Stimulated activated CD4-positive, alpha-beta T cell treated with anti-CD3 and anti-CD28 coated beads, Interleukin-4, amount 100 ng/mL, for 48 hours (primary cell): Measurements from ENCODE around the gene ZDHHC1.
"Not testable (repeated sequence)": the region's sequence is repeated elsewhere in the genome, so short reads cannot be mapped to it uniquely, and the experiment has no call there.

Experiments
- DNase-seq, 2 donors: peaks; one replicate each; pipeline ENCODE4 v3.0.0-alpha.2; 2020; ENCODE audit warnings: low read depth in 2 of 2

ZDHHC1 gene

DNA sequence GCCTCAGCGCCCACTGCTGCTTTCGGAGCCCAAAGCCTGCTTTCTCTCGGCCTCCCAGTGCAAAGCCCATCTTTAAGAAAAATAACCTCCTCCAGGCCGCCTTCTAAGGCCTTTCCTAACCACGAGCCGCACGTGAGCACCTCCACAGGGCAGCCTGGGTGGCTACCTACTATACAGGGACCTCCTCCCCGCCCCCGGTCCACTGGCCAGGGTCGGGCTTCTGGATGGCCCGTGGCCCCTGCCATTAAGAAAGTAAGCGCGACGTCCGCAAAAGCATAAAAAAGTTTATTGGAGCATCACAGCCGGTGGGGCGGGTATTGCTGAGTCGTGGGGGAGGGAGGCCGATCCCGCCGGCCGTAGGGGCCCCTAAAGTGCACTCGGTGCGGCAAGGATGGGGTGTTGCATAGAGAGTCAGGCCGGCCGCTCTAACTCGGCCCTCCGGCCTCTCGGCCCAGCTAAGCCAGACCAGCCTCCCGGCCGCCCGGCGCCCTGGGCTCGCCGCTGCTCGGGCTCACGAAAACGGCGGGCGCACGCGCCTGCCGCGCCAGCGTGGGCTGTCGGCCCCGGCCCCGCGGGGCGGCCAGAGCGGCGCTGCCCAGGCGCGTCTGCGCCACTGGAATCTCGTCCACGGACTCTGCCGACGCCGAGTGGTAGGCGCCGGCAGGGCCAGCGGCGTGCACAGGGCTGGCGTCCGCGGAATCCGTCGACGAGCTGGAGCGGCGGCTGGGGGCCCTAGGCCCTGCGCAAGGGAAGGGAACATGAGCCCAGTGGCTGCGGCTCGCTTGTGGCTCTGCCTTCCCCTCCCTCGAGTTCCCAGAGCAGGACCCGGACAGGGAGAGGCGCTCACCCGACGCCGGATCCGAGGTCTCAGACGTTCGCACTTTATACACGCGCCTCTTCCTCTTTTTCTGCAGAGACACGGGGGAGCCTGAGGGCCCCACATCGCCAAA lies 21.8 kb downstream of the ZDHHC1 start:
- DNase-seq = no peak

DNA sequence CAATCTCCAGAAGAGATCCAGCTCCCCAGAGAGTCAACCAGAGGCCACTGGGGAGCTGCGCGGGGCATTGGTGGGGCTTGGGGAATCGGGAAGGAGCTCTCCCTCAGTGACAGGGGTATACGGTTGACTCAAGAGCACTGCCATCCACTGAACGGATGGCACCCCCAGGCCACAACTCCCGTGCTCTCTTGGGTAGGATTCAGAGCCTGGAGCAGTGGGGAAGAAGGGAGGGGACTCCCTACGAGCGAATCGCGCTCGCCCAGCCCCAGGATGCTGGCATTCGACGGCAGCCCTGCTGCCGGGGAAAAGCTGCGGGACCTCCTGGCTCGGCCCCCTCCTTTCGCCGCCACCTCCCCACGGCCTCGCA lies 22.5 kb downstream of the ZDHHC1 start:
- no peak for DNase-seq

DNA sequence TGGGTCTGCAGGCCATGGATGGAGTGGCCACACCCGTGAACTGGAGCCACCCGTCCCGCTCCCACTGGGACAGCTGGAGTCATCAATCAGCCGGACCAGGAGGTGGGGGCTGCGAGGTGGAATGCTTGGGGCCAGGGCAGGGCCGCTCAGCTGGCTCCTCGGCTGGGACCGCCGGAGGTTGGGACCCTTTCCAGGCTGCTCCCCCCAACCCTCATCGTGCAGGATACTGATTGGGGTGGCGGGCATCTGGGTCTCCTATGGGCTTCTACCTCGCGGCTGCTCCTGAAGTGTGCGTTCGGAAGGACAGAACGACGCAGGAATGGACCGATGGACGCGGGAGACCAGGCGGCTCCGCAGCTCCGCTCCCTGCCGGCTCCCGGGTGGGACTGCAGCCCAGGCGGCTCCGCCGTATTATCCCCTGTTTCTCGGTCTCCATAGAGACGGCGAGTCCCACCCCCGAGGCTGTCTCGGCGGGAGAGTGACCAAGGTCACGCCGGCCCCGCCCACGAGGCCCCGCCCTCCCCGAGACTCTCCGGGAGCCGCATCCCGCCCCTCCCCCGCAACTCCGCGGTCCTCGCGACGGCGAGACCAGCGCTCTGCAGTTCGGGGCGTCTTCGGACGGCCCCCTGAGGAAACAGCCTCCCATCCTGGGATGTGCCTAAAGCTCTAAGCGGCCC lies 23.0 kb downstream of the ZDHHC1 start, which contains the start of gene TPPP3:
TPPP3 (minus strand) TSS at position 388 of the 677 bp plus-strand sequence. CDS start 2,387 bp downstream, outside the sequence.
- DNase-seq = peak; percentile 35 to 38

DNA sequence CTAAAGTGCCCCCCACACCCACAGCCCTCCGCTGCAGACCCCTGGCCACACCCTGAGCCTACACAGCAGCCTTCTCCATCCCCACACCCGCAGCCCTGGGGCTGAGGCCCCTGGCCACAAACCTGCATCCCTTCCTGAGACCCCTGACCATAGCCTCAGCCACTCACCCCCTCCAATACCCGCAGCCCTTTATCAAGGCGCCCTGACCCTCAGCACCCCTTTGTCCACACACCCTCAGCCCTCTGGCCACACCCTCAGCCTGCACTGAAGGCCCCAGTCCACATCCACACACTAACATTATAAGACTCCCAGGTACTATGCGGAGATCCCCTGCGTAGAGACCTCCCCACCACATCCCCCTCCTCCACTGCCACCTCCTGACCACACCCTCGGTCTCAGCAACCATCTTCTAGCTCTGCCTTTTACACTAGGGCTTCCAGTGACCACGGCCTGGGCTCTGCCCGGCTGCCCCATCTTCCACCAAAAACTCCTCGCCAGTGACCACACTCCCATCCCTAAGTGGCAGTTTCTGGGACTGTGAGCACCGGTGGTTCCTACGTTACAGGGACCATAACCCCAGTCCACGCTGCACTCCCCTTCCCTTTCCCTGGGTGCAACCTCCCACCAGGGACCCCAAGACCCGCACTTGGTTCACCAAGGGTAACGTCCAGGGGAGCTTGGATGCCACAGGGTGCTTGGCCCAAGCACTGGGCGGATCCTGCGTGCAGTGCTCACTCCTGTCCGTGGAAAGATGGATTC lies 23.8 kb downstream of the ZDHHC1 start:
- DNase-seq = no peak

DNA sequence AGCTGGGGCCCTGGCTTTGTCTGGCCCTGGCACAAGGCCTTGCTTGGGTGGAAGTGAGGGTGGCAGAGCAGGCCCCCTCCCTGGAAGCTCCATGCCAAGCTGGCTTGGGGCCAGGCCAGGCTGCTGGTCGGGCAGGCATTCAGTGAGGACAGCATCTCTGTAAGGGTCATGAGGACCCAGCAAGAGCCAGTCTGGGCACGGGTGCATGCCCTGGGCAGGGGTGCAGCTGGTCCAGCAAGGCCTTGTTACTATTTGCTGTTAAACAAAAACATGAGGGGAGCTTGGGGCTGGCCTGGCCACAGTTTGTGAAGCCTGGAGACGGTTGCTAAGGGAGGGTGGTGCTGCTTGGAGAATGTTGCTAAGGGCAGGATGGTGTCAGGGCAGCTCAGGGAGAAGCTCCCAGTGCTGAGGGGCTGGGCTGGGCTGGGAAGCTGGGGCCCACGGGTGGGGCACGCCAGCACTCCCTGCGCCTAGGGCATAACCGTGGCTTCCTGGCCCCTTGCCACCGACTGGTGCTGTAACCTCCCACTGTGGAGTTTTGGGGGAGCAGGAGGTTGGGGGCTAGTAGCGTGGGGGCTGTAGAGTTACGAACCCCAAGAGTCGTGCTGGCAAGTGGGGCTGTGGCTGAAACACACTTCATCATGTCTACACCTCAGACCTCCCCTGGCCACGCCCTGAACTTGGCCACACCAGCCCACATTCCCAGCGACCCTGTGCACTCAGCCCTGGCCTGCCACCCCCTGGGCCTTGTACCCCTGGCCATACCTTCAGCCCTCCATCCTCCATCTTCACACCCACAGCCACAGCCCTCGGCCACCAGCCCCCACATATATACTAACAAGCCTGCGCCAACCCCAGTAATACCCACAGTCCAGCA lies 24.6 kb downstream of the ZDHHC1 start:
- DNase-seq = no peak

DNA sequence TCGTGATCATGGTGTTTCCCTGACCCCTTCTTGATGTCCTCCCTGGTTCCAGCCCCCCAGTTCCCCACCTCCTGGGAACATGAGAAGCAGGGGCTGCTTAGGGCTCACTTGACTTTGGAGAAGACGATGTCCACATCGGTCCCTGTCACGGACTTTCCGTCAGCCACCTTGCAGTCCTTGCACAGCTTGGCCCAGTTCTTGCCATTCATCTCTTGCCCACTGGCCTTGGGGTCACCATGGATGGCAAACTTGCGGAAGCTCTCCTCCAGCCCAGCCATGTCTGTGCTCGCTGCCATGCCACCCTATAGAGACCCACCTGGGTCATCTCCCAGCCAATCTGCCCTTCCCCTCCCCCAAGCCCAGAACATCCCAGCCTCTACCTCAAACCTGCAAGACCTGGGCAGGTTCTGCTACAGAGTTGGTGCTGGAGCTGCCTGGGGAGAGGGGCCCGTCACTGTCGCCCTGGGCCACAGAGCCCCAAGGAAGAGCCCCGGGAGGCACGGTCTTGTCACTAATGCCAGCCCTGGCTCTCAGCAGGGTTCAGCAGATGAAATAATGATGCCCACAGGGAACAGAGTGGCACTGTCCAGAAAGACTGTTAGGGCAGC lies 25.4 kb downstream of the ZDHHC1 start:
- DNase-seq = no peak

DNA sequence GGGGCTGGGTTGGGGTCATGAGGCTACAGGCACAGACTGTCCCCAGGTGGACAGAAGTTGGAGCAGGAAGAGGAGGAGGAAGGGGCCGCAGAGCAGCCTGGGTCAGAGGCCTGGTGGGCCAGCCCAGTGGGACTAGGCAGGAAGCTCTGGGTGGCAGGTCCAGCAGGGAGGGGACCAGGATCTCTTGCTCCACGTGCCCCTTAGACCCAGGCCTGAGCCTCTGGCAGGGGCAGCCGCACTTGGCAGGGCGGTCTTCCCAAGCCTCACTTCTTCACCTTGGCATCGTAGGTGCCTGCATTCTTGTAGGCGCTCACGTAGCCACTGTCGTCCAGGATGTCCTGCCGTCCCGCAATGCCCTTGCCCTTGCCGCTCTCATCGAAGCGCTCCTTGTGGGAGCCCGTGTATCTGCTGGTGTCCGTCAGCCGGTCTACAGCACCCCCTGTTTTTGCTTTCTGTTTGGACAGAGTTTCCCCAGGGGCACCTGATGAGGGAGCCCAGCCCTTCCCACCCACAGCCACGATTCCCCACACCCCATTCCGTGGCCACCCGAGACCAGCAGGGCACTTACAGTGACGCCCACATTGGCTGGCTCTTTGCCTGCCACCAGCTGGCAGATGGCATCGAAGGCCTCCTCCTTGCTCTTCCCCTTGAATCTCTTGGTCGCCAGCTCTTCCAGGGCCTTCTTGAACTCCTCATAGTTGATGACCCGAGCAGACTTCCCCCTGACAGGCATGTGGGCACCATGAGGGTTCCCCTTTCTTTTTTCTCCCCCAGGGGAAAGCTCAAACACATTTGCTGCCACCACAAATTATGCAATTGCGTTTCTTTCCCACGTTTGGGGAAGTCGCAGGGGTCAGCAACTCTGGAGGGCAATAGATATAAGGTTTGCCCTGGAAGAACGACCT lies 26.1 kb downstream of the ZDHHC1 start:
- DNase-seq = no peak

DNA sequence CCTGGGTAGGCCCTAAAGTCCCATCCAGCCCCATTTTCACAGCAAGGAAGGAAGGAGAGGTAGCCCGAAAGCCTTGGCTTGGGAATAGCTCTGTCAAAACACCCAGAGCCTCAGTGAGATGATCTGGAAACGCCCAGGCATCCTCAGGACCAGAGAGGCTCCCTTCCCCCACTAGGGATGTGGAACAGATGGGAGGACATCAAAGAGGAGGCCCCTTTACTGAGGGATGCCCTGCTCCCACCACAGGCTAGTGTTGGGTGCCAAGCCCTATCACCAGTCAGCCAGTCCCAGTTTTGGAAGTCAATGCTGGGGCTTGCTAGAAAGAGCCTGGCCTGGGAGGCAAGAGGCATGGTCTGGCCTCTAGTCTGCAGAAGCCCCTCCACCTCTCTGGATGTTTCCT lies 27.7 kb downstream of the ZDHHC1 start:
- no peak for DNase-seq

DNA sequence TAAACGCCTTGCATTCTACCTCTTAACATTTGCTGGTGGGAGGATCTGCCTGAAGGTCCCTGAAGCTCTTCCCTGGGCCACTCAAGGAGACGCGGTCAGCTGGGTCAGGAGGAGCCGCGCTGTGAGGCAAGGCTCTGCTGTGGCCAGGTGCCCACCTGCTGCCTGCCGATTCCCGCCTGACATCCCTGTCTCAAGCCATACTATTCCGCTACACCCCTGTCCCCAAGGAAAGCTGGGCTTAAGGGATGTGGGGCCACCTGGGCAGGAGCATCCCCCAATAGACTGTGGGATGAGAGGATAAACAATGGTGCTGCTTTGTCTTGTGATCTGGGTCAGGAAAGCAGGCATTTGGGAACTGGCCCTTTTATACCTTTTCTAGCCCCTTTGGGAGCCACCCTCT lies 28.1 kb downstream of the ZDHHC1 start:
- no peak for DNase-seq

DNA sequence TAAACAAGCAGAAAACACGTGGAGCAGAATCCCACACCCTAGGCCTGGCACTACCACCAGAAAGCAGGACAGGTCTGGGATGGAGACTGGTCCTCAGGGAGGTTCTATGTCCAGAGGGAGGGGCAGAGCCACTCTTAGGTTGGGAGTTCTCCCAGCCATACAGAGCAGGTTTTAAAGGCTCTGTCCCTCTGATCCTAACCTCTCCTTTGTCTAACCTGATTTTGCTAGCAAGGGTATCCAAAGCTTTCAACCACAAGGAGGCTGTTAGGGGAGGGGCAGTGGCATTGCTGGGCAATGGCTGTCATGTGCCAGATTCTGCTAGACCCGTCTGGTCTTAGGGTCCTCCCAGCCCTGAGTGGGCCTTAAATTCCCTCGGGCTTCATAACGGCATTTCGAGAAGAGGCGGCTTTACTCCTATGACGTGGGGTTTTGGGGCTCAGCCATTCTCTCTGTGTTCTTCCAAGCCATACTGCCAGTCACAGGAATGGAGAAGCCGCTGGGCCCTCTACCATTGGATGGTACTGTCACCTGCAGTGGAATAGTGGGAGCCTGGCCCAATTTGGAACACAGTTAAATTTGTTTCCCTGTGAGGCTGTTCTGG lies 28.7 kb downstream of the ZDHHC1 start:
- DNase-seq = no peak

DNA sequence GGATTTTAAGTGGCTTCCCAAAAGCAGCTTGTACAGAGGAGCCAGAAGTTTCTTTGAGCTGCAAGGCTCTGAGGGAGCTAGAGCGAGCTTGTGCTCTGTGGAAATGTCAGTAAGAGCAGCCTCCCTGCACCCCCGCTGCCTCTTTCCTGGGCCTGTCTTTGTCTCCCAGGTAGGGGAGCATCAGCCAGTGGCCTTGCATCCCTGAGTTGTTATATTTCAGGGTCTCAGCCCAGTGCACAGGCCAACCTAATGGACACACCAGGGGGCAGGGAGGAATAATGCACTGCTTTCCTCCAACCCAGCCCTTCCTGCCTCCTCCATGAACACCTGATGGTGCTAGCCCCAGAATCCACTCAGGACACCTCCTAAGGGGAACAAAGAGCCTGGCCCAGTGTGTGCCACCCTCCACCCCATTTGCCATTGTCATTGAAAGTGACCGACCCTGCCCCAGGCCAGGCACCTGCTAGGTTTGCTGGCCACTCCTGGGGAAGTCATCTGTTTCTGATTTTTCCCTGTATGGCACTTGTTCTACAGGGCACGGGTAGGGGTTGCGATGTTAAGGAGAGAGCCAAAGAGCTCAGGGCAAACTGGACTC lies 29.3 kb downstream of the ZDHHC1 start:
- no peak for DNase-seq

DNA sequence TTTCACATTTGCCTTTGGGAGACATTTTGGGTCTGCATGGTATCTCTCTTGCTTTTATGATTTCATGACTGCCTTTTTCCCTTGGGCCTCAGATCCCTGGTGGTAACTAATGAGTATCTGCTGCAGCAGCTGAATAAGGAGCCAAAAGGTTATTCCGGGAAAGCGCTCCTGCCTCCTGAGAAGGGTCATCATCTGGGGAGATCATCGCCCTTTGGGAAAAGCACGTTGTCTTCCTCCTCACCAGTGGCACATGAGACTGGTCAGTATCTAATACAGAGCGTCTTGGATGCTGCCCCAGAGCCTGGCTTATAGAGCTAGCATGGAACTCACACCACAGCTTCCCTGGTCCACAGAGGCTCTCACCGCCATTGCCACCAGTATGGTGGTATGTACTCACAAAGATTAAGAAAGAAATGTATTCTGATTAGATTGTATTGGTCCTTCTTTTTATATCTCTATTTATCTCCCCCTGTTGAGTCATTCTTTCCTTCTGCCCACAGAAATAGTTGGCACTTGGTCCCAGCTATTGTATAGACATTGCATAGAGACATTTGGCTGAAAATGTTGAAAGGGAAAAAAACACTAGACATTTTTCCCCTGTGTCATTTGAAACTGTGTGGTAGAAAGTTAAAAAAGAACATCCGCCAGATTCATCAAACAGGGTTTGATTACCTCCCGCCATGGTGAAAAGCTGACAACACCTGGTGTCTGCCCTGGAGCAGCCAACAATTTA lies 31.3 kb downstream of the ZDHHC1 start:
- DNase-seq = no peak

DNA sequence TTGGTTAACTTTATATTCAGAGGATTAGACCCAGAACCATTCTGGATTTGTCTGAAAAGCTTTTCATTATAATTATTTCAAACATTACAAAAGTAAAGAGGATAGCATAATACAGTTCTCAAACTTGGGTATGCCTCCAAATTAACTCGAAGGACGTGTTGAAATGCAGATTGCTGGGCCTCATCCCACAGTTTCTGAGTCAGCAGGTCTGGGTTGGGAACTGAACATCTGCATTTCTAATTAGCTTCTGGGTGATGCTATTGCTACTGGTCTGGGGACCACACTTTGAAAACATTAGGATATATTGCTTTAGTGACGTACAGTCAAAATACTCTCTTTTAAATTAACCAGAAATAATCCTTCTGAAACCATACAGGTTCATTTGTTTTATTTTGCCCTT lies 33.0 kb downstream of the ZDHHC1 start:
- no peak for DNase-seq

DNA sequence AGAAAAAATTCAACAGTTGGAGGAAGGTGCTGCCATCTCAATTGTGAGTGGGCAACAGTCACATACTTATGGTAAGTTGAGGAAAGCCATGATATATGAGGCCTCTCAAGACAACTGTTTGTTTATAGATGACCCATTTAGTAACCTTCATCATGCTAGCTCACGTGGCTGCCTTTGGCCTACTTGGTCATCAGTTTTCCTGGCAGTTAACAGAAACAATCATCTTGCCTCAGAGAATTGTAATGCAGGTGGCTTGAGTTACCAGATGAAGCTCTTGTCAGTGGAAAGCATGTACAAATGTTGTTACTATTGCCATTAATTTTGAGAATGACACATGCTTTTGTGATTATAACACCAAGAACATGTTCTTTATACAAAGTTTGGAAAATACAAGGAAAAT lies 37.6 kb downstream of the ZDHHC1 start:
- DNase-seq = no peak

DNA sequence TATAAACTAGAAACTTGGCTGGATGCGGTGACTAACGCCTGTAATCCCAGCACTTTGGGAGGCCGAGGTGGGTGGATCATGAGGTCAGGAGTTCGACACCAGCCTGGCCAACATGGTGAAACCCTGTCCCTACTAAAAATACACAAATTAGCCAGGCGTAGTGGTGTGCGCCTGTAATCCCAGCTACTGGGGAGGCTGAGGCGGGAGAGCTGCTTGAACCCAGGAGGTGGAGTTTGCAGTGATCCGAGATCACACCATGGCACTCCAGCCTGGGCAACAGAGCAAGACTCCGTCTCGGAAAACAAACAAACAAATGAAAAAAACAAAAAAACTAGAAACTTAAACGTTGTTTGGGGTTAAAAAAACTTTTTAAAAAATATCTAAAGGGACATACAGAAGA lies 40.3 kb downstream of the ZDHHC1 start:
- DNase-seq = not testable (repeated sequence)

DNA sequence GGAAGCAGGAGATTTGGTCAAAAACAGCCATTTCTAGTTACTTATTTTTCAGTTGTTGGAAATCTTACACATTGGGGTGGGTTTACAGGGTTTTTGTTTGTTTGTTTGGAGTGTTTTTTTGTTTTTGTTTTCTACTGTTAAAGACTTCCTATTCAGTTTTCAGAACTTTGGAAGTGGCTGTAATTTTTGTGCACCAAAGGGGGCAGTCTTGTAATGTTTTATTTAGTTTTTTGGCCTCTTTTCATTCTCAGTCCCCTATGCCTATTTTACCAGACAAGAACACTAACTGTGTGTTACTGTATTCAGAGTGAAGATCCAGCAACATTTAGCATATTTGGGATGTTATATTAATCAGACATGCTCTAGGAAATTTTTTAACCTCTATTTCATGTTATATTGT lies 43.6 kb downstream of the ZDHHC1 start:
- no peak for DNase-seq

DNA sequence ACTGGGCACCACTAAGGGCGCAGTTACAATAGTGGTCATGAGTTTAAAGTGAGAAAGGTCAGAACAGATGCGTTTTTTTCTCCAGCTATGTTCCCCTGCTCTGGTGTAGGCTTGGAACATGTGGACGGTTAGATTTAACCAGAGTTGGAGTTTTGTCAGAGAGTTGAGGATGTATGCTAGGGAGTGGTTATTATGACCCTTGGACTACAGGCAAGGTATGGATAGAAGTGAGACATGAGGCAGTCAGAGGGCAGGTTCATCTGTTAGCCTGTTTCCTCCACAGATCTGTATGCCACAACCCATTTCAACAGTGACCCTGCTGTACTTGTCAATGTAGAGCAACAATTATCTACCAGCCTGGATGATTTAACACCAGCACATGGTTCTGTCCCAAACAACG lies 45.6 kb downstream of the ZDHHC1 start:
- no peak for DNase-seq

DNA sequence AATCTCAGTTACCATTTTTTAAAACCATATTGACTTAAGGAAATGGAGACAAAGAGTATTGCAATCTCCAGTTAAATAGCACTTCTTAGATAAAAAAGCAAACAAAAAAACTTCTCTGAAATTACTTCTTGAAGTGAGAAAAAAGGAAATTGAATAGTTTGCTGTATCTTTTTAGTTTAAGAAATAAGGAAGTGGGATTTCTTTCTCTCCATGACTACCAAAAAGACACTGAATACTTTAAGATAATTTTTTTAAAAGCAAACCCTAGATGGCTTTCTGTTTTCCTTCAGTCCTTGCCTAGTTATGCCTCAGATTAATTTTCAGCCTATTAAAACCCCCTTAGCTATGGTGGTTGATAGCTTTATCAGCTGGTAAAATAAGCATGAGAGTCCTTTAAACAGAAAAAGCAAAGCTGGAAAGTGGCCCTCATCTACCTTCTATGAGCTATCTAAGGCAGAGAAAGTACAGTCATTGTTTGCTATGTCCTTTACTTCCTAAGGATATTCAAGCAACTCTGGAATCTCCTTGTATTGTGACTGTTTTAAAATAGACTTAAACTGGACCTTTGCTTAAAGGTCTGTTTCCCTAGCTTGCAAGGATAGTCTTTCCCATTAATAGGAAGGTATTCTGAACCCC lies 51.6 kb downstream of the ZDHHC1 start:
- DNase-seq = no peak
